IMR-90 (cell line): ENCODE results near the gene RHOBTB3. TPM values are rescaled to one million over a fixed set of nuclear protein-coding genes. Genes with fewer than 3 reads are reported as not detected.

Source experiments
- ATAC-seq: fragments of 200-7000 bp; cut with Tn5 transposase; 2 replicates; pipeline ENCODE4 v1.9.1; 2020; ENCODE audit warnings: low read depth, mild to moderate bottlenecking, moderate library complexity
- BruUV-seq: library from RNA; stranded (reverse); fragments of 400-500 nt; replicated peaks from 2 replicates; lab custom pipeline; 2021; lab: Mats Ljungman, UMichigan
- CTCF ChIA-PET: fragments of 300-600 bp; formaldehyde crosslinking; extraction: SDS; loops from one replicate; lab custom pipeline; 2021; ENCODE audit warnings: antibody characterized with exemption; lab: Yijun Ruan, JAX
- POLR2A ChIA-PET: fragments of 300-600 bp; sonication (Branson Sonifier 250); formaldehyde crosslinking; loops from one replicate; lab custom pipeline; 2022; ENCODE audit warnings: antibody characterized with exemption; ENCODE audit not compliant: unreplicated experiment; lab: Charles Lee
- DNase-seq: peaks from one replicate; pipeline ENCODE4 v3.0.0; 2013
- H2AFZ ChIP-seq: replicated peaks from 2 replicates; pipeline ENCODE3; 2013; ENCODE audit warnings: low read length, mild to moderate bottlenecking; ENCODE audit not compliant: poor library complexity
- H2AK5ac ChIP-seq: 2 replicates; pipeline ENCODE4 v1.6.1; 2013; ENCODE audit warnings: low read depth, low read length, inconsistent platforms
- H2AK9ac ChIP-seq: replicated peaks from 2 replicates; pipeline ENCODE3; 2013; ENCODE audit warnings: mild to moderate bottlenecking, low read depth, low read length, moderate library complexity; ENCODE audit not compliant: poor library complexity
- H2BK120ac ChIP-seq: 2 replicates; pipeline ENCODE4 v1.6.1; 2013; ENCODE audit warnings: low read depth, low read length, inconsistent platforms
- H2BK15ac ChIP-seq: 3 replicates; pipeline ENCODE4 v1.6.1; 2013; ENCODE audit warnings: low read depth, low read length, inconsistent platforms
- H2BK20ac ChIP-seq: 2 replicates; pipeline ENCODE4 v1.6.1; 2013; ENCODE audit warnings: low read depth, mild to moderate bottlenecking, inconsistent platforms, low read length, moderate library complexity
- H2BK5ac ChIP-seq: 2 replicates; pipeline ENCODE4 v1.6.1; 2013; ENCODE audit warnings: mild to moderate bottlenecking, low read depth, low read length, inconsistent platforms; ENCODE audit not compliant: poor library complexity, severe bottlenecking
- H3K14ac ChIP-seq: replicated peaks from 2 replicates; pipeline ENCODE4 v1.6.1; 2013; ENCODE audit warnings: low read depth, low read length, inconsistent platforms
- H3K18ac ChIP-seq: 2 replicates; pipeline ENCODE4 v1.6.1; 2013; ENCODE audit warnings: low read depth, low read length, control low read depth
- H3K23ac ChIP-seq: 2 replicates; pipeline ENCODE4 v1.6.1; 2013; ENCODE audit warnings: low read depth, low read length, inconsistent platforms
- H3K27ac ChIP-seq: 2 replicates; pipeline ENCODE4 v1.5.1; 2013; ENCODE audit warnings: mild to moderate bottlenecking, control low read depth, low read length; ENCODE audit not compliant: insufficient read depth
- H3K27me3 ChIP-seq: 2 replicates; pipeline ENCODE4 v1.6.1; 2013; ENCODE audit warnings: low read length; ENCODE audit not compliant: control insufficient read depth, insufficient read depth
- H3K36me3 ChIP-seq: 2 replicates; pipeline ENCODE4 v1.6.1; 2013; ENCODE audit warnings: low read length, mixed read lengths; ENCODE audit not compliant: control insufficient read depth, insufficient read depth
- H3K4ac ChIP-seq: 2 replicates; pipeline ENCODE4 v1.6.1; 2013; ENCODE audit warnings: low read depth, low read length, inconsistent platforms
- H3K4me1 ChIP-seq: 2 replicates; pipeline ENCODE4 v1.6.1; 2013; ENCODE audit warnings: low read length, mixed read lengths; ENCODE audit not compliant: control insufficient read depth, insufficient read depth
- H3K4me2 ChIP-seq: 2 replicates; pipeline ENCODE4 v1.6.1; 2013; ENCODE audit warnings: low read depth, mild to moderate bottlenecking, control low read depth, low read length, moderate library complexity
- H3K4me3 ChIP-seq: 2 replicates; pipeline ENCODE4 v1.5.1; 2013; ENCODE audit warnings: low read depth, mild to moderate bottlenecking, control low read depth, low read length, moderate library complexity; ENCODE audit not compliant: insufficient read depth
- H3K56ac ChIP-seq: 2 replicates; pipeline ENCODE4 v1.6.1; 2013; ENCODE audit warnings: low read length, inconsistent platforms; ENCODE audit not compliant: insufficient read depth; ENCODE audit errors: extremely low read depth
- H3K79me1 ChIP-seq, 2 experiments: 2 replicates each; pipeline ENCODE4 v1.6.1; 2013; ENCODE audit warnings: low read length in 2 of 2, inconsistent platforms in 1 of 2, low read depth in 1 of 2
- H3K9ac ChIP-seq: 2 replicates; pipeline ENCODE4 v1.6.1; 2013; ENCODE audit warnings: low read depth, low read length, control low read depth
- H3K9me1 ChIP-seq: 2 replicates; pipeline ENCODE4 v1.6.1; 2013; ENCODE audit warnings: low read length, inconsistent platforms; ENCODE audit not compliant: insufficient read depth
- H3K9me3 ChIP-seq: 2 replicates; pipeline ENCODE4 v1.6.1; 2013; ENCODE audit warnings: low read length; ENCODE audit not compliant: control insufficient read depth, insufficient read depth
- H4K20me1 ChIP-seq: 2 replicates; pipeline ENCODE4 v1.6.1; 2013; ENCODE audit warnings: low read length, inconsistent platforms; ENCODE audit not compliant: insufficient read depth
- H4K5ac ChIP-seq: 2 replicates; pipeline ENCODE4 v1.6.1; 2013; ENCODE audit warnings: mild to moderate bottlenecking, low read depth, low read length, control low read depth
- H4K8ac ChIP-seq, 2 experiments: 2 replicates each; pipeline ENCODE4 v1.6.1; 2013; ENCODE audit warnings: low read depth in 2 of 2, low read length in 2 of 2, control low read depth in 1 of 2, inconsistent platforms in 1 of 2
- H4K91ac ChIP-seq: 2 replicates; pipeline ENCODE4 v1.6.1; 2013; ENCODE audit warnings: low read depth, low read length, inconsistent platforms; ENCODE audit not compliant: insufficient read depth
- BHLHE40 ChIP-seq: fragments of 150-350 bp; IDR thresholded peaks from 2 replicates; pipeline ENCODE4 v1.6.1; 2016; ENCODE audit warnings: mild to moderate bottlenecking, low read depth, low read length
- CEBPB ChIP-seq: IDR thresholded peaks from 2 replicates; pipeline ENCODE4 v1.6.1; 2012; ENCODE audit warnings: low read depth, low read length, improper control_type of control experiment
- FOS ChIP-seq: fragments of 150-350 bp; IDR thresholded peaks from 2 replicates; pipeline ENCODE4 v1.6.1; 2016; ENCODE audit warnings: low read depth, low read length
- MAFK ChIP-seq: IDR thresholded peaks from 2 replicates; pipeline ENCODE4 v1.6.1; 2012; ENCODE audit warnings: low read depth, low read length, improper control_type of control experiment
- MAZ ChIP-seq: IDR thresholded peaks from 2 replicates; pipeline ENCODE4 v1.6.1; 2012; ENCODE audit warnings: low read depth, mild to moderate bottlenecking, low read length, improper control_type of control experiment, moderate library complexity, borderline replicate concordance
- WGBS, 2 experiments: methylation state at CpG; one replicate each; pipeline versions ENCODE4 v1.1.5 to v1.1.7; 2013; ENCODE audit warnings: missing lambda C conversion rate in 2 of 2; ENCODE audit not compliant: insufficient read length in 1 of 2; ENCODE audit errors: extremely low coverage in 2 of 2; 5-methylcytosine and 5-hydroxymethylcytosine counted together
- dilution Hi-C: fragments of 300-500 bp; cut with HindIII; formaldehyde crosslinking; loops from one replicate; pipeline ENCODE4 v1.14.3; 2018; ENCODE audit warnings: low sequenced_read_pairs; ENCODE audit not compliant: unreplicated experiment
- in situ Hi-C: fragments of 300-500 bp; cut with MboI; formaldehyde crosslinking; loops from 3 replicates; pipeline ENCODE4 v1.14.3; 2019; ENCODE audit warnings: low sequenced_read_pairs, inconsistent platforms, mixed read lengths
- intact Hi-C: fragments of 100-400 bp; cut with micrococcal nuclease; formaldehyde crosslinking; loops from 2 replicates; pipeline ENCODE4 v1.10.0; 2022
- polyA plus RNA-seq, 3 experiments: library from polyadenylated mRNA; depleted of rRNA; stranded (reverse); fragments of >200 nt; gene quantifications; 2 replicates each; pipeline ENCODE4 v1.2.3, GENCODE V29; 2012; ENCODE audit warnings: low replicate concordance in 1 of 3
- total RNA-seq: library from RNA; depleted of rRNA; stranded (reverse); fragments of >200 nt; gene quantifications from 2 replicates; pipeline ENCODE4 v1.2.3, GENCODE V29; 2012

The RHOBTB3 gene
- total and polyA plus RNA-seq, 2 of the 4 experiments (the other 2 are of a cell fraction): 117 to 447 TPM

GRCh38 chr5:95718738-95719137 is 12.4 kb upstream of the RHOBTB3 start:
- CTCF ChIA-PET: no interaction called here
- intact Hi-C loops (no loop called here), in situ Hi-C loops (no loop called here), dilution Hi-C loops (no loop called here)
- Histone ChIP-seq H3K18ac (no peak overlapping the region), H3K27ac (no peak overlapping the region), H4K5ac (no peak overlapping the region), H2BK120ac (no peak overlapping the region; the same call in 1 of the 2 replicates), H3K9me1 (no peaks in the 10 kb centered on the region), H3K27me3 (no peaks in the 10 kb centered on the region), H3K9ac (no peak overlapping the region), H2AFZ (no peak overlapping the region), H3K79me1 (no peaks in the 10 kb centered on the region), H2BK15ac (no peak overlapping the region; the same call in 2 of the 3 replicates), H3K23ac (no peak overlapping the region), H4K20me1 (no peaks in the 10 kb centered on the region), H2BK20ac (no peak overlapping the region), H2AK9ac (no peak overlapping the region), H3K4ac (no peak overlapping the region), H3K9me3 (no peaks in the 10 kb centered on the region), H3K4me2 (no peak overlapping the region), H3K56ac (no peak overlapping the region), H3K4me1 (peaks cover 13% of the 10 kb centered on the region), H4K8ac (no peak overlapping the region), H2AK5ac (no peak overlapping the region), H3K36me3 (no peaks in the 10 kb centered on the region), H3K14ac (no peak overlapping the region), H3K4me3 (no peak overlapping the region), H4K91ac (peak overlapping the region; percentile 42; the same call in 1 of the 2 replicates), H2BK5ac (no peak overlapping the region)
- no TSS peak for BruUV-seq
- ATAC-seq: no peak
- POLR2A ChIA-PET: no interaction called here
- TF ChIP-seq FOS: no peak
- TF ChIP-seq CEBPB: no peak
- no peak for TF ChIP-seq MAFK
- no peak for TF ChIP-seq MAZ
- no peak for TF ChIP-seq BHLHE40
- DNase-seq: no peak
- 94% methylated on average over 2 of the region's 2 CpGs; no CpG with 5 or more reads in 1 of the 2 experiments for WGBS, 2 experiments
